Prostate gland (tissue), 2 donors: ENCODE data around the gene CREM.

ENCODE experiments used
- CTCF ChIP-seq, 4 experiments: fragments of 200-600 bp in 2 of 4; fragments of 450-650 bp in 2 of 4; sonication (generic) in 2 of 4; IDR thresholded peaks; 1 replicate in 3 of 4; 2 replicates in 1 of 4; pipeline ENCODE4 v1.5.1; 2016 to 2019; ENCODE audit warnings: antibody characterized with exemption in 4 of 4, mild to moderate bottlenecking in 2 of 4, moderate library complexity in 2 of 4
- POLR2AphosphoS5 ChIP-seq: sonication (generic); formaldehyde crosslinking; IDR thresholded peaks from one replicate; pipeline ENCODE4 v1.6.1; 2017; ENCODE audit warnings: antibody characterized with exemption

- TF ChIP-seq CTCF (IDR thresholded peaks at IDR 0.05), result no peak
- TF ChIP-seq POLR2AphosphoS5, result no peak
Measured at GRCh38 chr10:35236739-35237138, 110.1 kb downstream of the CREM start.
